SK-N-SH (cell line): Measurements from ENCODE around the gene CPNE2. TPM values are rescaled to one million over a fixed set of nuclear protein-coding genes. Genes with fewer than 3 reads are reported as not detected.

Source experiments
- CTCF ChIA-PET: fragments of 300-600, 350-600 bp; formaldehyde crosslinking; extraction: SDS; loops from one replicate; lab custom pipeline; 2021; lab: Yijun Ruan, JAX
- POLR2A ChIA-PET: fragments of 350-600 bp; sonication (Branson Sonifier 250); formaldehyde crosslinking; extraction: SDS; loops from one replicate; lab custom pipeline; 2020; ENCODE audit warnings: antibody characterized with exemption, inconsistent platforms; lab: Yijun Ruan, JAX
- DNase-seq: peaks from one replicate; pipeline ENCODE4 v3.0.0; 2012
- H2AFZ ChIP-seq: fragments of 200-600 bp; sonication (generic); 2 replicates; pipeline ENCODE4 v1.8.1; 2016; ENCODE audit warnings: antibody characterized with exemption, mild to moderate bottlenecking, low read depth
- H3F3A ChIP-seq: fragments of 200-600 bp; sonication (generic); replicated peaks from 2 replicates; pipeline ENCODE3; 2016; ENCODE audit warnings: antibody characterized with exemption, mild to moderate bottlenecking; ENCODE audit not compliant: insufficient read depth
- H3K27ac ChIP-seq, 2 experiments: fragments of 200-500 bp in 1 of 2; fragments of 200-600 bp in 1 of 2; sonication (Bioruptor generic) in 1 of 2; sonication (generic), shearing (Covaris generic) in 1 of 2; 2 replicates each; pipeline versions ENCODE4 v1.5.1 to v1.6.1; 2014 to 2016; ENCODE audit warnings: low read depth in 2 of 2, inconsistent platforms in 1 of 2, low read length in 1 of 2, mild to moderate bottlenecking in 1 of 2, mixed read lengths in 1 of 2
- H3K27me3 ChIP-seq: fragments of 200-600 bp; sonication (generic), shearing (Covaris generic); 2 replicates; pipeline ENCODE4 v1.6.1; 2016; ENCODE audit warnings: mixed run types; ENCODE audit not compliant: insufficient read depth
- H3K36me3 ChIP-seq, 2 experiments: fragments of 200-500 bp in 1 of 2; fragments of 200-600 bp in 1 of 2; sonication (Bioruptor generic) in 1 of 2; sonication (generic) in 1 of 2; replicated peaks in 1 of 2; 2 replicates each; pipeline versions ENCODE3 to v1.5.1; 2014 to 2016; ENCODE audit warnings: low read length in 1 of 2, mild to moderate bottlenecking in 1 of 2; ENCODE audit not compliant: insufficient read depth in 2 of 2, control insufficient read depth in 1 of 2
- H3K4me1 ChIP-seq, 2 experiments: fragments of 200-500 bp in 1 of 2; fragments of 200-600 bp in 1 of 2; sonication (Bioruptor generic) in 1 of 2; sonication (generic), shearing (Covaris generic) in 1 of 2; 2 replicates each; pipeline versions ENCODE4 v1.5.1 to v1.6.1; 2014 to 2016; ENCODE audit warnings: low read depth in 1 of 2, low read length in 1 of 2, mixed run types in 1 of 2; ENCODE audit not compliant: insufficient read depth in 2 of 2, control insufficient read depth in 1 of 2
- H3K4me2 ChIP-seq: fragments of 200-600 bp; sonication (generic), shearing (Covaris generic); 2 replicates; pipeline ENCODE4 v1.6.1; 2017; ENCODE audit warnings: mixed run types
- H3K4me3 ChIP-seq, 2 experiments: fragments of 200-500 bp in 1 of 2; fragments of 200-600 bp in 1 of 2; sonication (Bioruptor generic) in 1 of 2; sonication (generic), shearing (Covaris generic) in 1 of 2; 2 replicates each; pipeline versions ENCODE4 v1.5.1 to v1.8.1; 2014 to 2016; ENCODE audit warnings: low read depth in 2 of 2, inconsistent platforms in 1 of 2, low read length in 1 of 2, mild to moderate bottlenecking in 1 of 2, mixed read lengths in 1 of 2, moderate library complexity in 1 of 2
- H3K79me2 ChIP-seq: fragments of 200-600 bp; sonication (generic); 2 replicates; pipeline ENCODE4 v1.8.1; 2017; ENCODE audit warnings: mild to moderate bottlenecking; ENCODE audit not compliant: insufficient read depth
- H3K9ac ChIP-seq: fragments of 200-600 bp; sonication (generic); 2 replicates; pipeline ENCODE4 v1.6.1; 2017; ENCODE audit warnings: mixed run types
- H3K9me2 ChIP-seq: fragments of 200-600 bp; sonication (generic); 2 replicates; pipeline ENCODE4 v1.6.1; 2017; ENCODE audit warnings: mixed run types
- H3K9me3 ChIP-seq: fragments of 200-600 bp; sonication (generic); 2 replicates; pipeline ENCODE4 v1.6.1; 2017; ENCODE audit warnings: mixed run types, mild to moderate bottlenecking, moderate library complexity
- H4K20me1 ChIP-seq: fragments of 200-600 bp; sonication (generic); 2 replicates; pipeline ENCODE4 v1.6.1; 2017; ENCODE audit warnings: mild to moderate bottlenecking, mixed run types; ENCODE audit not compliant: insufficient read depth
- EP300 ChIP-seq, 2 experiments: IDR thresholded peaks; 2 replicates each; pipeline versions ENCODE4 v1.4.0 to v1.6.1; 2012; ENCODE audit warnings: borderline replicate concordance in 1 of 2, low read depth in 1 of 2, low read length in 1 of 2
- FOSL2 ChIP-seq: IDR thresholded peaks from 2 replicates; pipeline ENCODE4 v1.4.0; 2012; ENCODE audit warnings: low read depth, mild to moderate bottlenecking, moderate library complexity, borderline replicate concordance
- FOXJ3 ChIP-seq: sonication (generic); formaldehyde crosslinking; IDR thresholded peaks from 2 replicates; pipeline ENCODE4 v1.5.1; 2020; ENCODE audit warnings: mild to moderate bottlenecking, missing genetic modification reagents
- FOXM1 ChIP-seq: IDR thresholded peaks from 2 replicates; pipeline ENCODE4 v1.4.0; 2012; ENCODE audit warnings: low read depth, mild to moderate bottlenecking
- GABPA ChIP-seq: IDR thresholded peaks from 2 replicates; pipeline ENCODE4 v1.4.0; 2012; ENCODE audit warnings: low read depth, mild to moderate bottlenecking
- JUND ChIP-seq: IDR thresholded peaks from 2 replicates; pipeline ENCODE4 v1.4.0; 2012
- MAX ChIP-seq: IDR thresholded peaks from 2 replicates; pipeline ENCODE4 v1.4.0; 2012; ENCODE audit warnings: low read depth
- MEF2A ChIP-seq: IDR thresholded peaks from 2 replicates; pipeline ENCODE4 v1.4.0; 2012; ENCODE audit warnings: low read depth, borderline replicate concordance
- RCOR1 ChIP-seq: fragments of 150-350 bp; IDR thresholded peaks from 2 replicates; pipeline ENCODE4 v1.6.1; 2017; ENCODE audit warnings: antibody characterized with exemption, low read length
- SIN3A ChIP-seq: IDR thresholded peaks from 2 replicates; pipeline ENCODE4 v1.6.1; 2012; ENCODE audit warnings: low read depth, mild to moderate bottlenecking, low read length, moderate library complexity, borderline replicate concordance
- TCF12 ChIP-seq: IDR thresholded peaks from 2 replicates; pipeline ENCODE4 v1.4.0; 2012
- WGBS: methylation state at CpG from one replicate; pipeline ENCODE4 v1.1.6; 2017; ENCODE audit warnings: low lambda C conversion rate; 5-methylcytosine and 5-hydroxymethylcytosine counted together
- polyA plus RNA-seq, 3 experiments: library from polyadenylated mRNA; depleted of rRNA; stranded (reverse); fragments of >200 nt; gene quantifications; 2 replicates each; pipeline ENCODE4 v1.2.3, GENCODE V29; 2012
- TF ChIP-seq, protein P1 (sequence below): IDR thresholded peaks from 2 replicates; pipeline ENCODE4 v1.6.1; 2012; ENCODE audit warnings: mild to moderate bottlenecking, low read depth, low read length, moderate library complexity
- TF ChIP-seq, protein P2 (sequence below): IDR thresholded peaks from 2 replicates; pipeline ENCODE4; 2012
- TF ChIP-seq, protein P3 (sequence below): fragments of 150-350 bp; IDR thresholded peaks from 2 replicates; pipeline ENCODE4 v1.6.1; 2016; ENCODE audit warnings: mild to moderate bottlenecking, low read depth, low read length
- TF ChIP-seq, protein P4 (sequence below): IDR thresholded peaks from 2 replicates; pipeline ENCODE4 v1.4.0; 2012; ENCODE audit warnings: low read depth, borderline replicate concordance
- TF ChIP-seq, protein P5 (sequence below): fragments of 200-600 bp; sonication (generic); IDR thresholded peaks from 2 replicates; pipeline ENCODE4 v1.6.1; 2017; ENCODE audit warnings: antibody characterized with exemption, mild to moderate bottlenecking, moderate library complexity
- TF ChIP-seq, protein P6 (sequence below): fragments of 150-350 bp; IDR thresholded peaks from 2 replicates; pipeline ENCODE4 v1.6.1; 2017; ENCODE audit warnings: antibody characterized with exemption, low read length, low read depth, borderline replicate concordance

CPNE2 gene
- polyA plus RNA-seq, 1 of the 3 experiments (the other 2 are of a cell fraction) = 73.0 TPM

GRCh38 chr16:57138281-57138935 lies 46.0 kb downstream of the CPNE2 start:
- Histone ChIP-seq H3K27me3 (no peaks in the 10 kb centered on the region), H3K4me2 (no peak overlapping the region), H3K27ac (no peak overlapping the region), H3K4me1 (peaks cover 0 to 26% of the 10 kb centered on the region in 2 experiments; a peak in 1 of 4 replicates), H4K20me1 (no peaks in the 10 kb centered on the region), H3K9me2 (no peaks in the 10 kb centered on the region), H3K79me2 (no peaks in the 10 kb centered on the region), H3K9me3 (no peaks in the 10 kb centered on the region), H3F3A (no peaks in the 10 kb centered on the region), H2AFZ (no peak overlapping the region), H3K36me3 (no peaks in the 10 kb centered on the region), H3K4me3 (no peak overlapping the region), H3K9ac (no peak overlapping the region)
- POLR2A ChIA-PET = no interaction called here
- WGBS = 85% methylated on average over 10 of the region's 10 CpGs
- TF ChIP-seq FOXM1 = no peak
- TF ChIP-seq TCF12 = no peak
- TF ChIP-seq MAX = no peak
- no peak for TF ChIP-seq GABPA
- TF ChIP-seq SIN3A = no peak
- TF ChIP-seq, protein P1, sequence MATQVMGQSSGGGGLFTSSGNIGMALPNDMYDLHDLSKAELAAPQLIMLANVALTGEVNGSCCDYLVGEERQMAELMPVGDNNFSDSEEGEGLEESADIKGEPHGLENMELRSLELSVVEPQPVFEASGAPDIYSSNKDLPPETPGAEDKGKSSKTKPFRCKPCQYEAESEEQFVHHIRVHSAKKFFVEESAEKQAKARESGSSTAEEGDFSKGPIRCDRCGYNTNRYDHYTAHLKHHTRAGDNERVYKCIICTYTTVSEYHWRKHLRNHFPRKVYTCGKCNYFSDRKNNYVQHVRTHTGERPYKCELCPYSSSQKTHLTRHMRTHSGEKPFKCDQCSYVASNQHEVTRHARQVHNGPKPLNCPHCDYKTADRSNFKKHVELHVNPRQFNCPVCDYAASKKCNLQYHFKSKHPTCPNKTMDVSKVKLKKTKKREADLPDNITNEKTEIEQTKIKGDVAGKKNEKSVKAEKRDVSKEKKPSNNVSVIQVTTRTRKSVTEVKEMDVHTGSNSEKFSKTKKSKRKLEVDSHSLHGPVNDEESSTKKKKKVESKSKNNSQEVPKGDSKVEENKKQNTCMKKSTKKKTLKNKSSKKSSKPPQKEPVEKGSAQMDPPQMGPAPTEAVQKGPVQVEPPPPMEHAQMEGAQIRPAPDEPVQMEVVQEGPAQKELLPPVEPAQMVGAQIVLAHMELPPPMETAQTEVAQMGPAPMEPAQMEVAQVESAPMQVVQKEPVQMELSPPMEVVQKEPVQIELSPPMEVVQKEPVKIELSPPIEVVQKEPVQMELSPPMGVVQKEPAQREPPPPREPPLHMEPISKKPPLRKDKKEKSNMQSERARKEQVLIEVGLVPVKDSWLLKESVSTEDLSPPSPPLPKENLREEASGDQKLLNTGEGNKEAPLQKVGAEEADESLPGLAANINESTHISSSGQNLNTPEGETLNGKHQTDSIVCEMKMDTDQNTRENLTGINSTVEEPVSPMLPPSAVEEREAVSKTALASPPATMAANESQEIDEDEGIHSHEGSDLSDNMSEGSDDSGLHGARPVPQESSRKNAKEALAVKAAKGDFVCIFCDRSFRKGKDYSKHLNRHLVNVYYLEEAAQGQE = no peak
- no peak for TF ChIP-seq FOSL2
- TF ChIP-seq, protein P2, sequence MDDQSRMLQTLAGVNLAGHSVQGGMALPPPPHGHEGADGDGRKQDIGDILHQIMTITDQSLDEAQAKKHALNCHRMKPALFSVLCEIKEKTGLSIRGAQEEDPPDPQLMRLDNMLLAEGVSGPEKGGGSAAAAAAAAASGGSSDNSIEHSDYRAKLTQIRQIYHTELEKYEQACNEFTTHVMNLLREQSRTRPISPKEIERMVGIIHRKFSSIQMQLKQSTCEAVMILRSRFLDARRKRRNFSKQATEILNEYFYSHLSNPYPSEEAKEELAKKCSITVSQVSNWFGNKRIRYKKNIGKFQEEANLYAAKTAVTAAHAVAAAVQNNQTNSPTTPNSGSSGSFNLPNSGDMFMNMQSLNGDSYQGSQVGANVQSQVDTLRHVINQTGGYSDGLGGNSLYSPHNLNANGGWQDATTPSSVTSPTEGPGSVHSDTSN = no peak
- no peak for TF ChIP-seq RCOR1
- TF ChIP-seq MEF2A = no peak
- TF ChIP-seq FOXJ3 (CRISPR knock-in tag) = no peak
- TF ChIP-seq, protein P3, sequence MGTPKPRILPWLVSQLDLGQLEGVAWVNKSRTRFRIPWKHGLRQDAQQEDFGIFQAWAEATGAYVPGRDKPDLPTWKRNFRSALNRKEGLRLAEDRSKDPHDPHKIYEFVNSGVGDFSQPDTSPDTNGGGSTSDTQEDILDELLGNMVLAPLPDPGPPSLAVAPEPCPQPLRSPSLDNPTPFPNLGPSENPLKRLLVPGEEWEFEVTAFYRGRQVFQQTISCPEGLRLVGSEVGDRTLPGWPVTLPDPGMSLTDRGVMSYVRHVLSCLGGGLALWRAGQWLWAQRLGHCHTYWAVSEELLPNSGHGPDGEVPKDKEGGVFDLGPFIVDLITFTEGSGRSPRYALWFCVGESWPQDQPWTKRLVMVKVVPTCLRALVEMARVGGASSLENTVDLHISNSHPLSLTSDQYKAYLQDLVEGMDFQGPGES = no peak
- no peak for TF ChIP-seq EP300 (IDR thresholded peaks at IDR 0.05; ENCODE audit: borderline replicate concordance in 1 of 2, low read depth in 1 of 2, low read length in 1 of 2)
- TF ChIP-seq, protein P4, sequence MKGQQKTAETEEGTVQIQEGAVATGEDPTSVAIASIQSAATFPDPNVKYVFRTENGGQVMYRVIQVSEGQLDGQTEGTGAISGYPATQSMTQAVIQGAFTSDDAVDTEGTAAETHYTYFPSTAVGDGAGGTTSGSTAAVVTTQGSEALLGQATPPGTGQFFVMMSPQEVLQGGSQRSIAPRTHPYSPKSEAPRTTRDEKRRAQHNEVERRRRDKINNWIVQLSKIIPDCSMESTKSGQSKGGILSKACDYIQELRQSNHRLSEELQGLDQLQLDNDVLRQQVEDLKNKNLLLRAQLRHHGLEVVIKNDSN = no peak
- TF ChIP-seq, protein P5, sequence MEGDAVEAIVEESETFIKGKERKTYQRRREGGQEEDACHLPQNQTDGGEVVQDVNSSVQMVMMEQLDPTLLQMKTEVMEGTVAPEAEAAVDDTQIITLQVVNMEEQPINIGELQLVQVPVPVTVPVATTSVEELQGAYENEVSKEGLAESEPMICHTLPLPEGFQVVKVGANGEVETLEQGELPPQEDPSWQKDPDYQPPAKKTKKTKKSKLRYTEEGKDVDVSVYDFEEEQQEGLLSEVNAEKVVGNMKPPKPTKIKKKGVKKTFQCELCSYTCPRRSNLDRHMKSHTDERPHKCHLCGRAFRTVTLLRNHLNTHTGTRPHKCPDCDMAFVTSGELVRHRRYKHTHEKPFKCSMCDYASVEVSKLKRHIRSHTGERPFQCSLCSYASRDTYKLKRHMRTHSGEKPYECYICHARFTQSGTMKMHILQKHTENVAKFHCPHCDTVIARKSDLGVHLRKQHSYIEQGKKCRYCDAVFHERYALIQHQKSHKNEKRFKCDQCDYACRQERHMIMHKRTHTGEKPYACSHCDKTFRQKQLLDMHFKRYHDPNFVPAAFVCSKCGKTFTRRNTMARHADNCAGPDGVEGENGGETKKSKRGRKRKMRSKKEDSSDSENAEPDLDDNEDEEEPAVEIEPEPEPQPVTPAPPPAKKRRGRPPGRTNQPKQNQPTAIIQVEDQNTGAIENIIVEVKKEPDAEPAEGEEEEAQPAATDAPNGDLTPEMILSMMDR = no peak
- TF ChIP-seq JUND = no peak
- TF ChIP-seq, protein P6, sequence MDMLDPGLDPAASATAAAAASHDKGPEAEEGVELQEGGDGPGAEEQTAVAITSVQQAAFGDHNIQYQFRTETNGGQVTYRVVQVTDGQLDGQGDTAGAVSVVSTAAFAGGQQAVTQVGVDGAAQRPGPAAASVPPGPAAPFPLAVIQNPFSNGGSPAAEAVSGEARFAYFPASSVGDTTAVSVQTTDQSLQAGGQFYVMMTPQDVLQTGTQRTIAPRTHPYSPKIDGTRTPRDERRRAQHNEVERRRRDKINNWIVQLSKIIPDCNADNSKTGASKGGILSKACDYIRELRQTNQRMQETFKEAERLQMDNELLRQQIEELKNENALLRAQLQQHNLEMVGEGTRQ = no peak
- CTCF ChIA-PET = interaction anchor here (0.7 kb wide), 1 partner anchor 46 kb away, joined by 3 read pairs; the partner anchor contains the start of gene CPNE2
- DNase-seq = peak; percentile 12
